Subcutaneous abdominal adipose tissue (tissue), 5 donors: ENCODE results near the gene FAM229B.
"Not testable (repeated sequence)": the region's sequence is repeated elsewhere in the genome, so short reads cannot be mapped to it uniquely, and the experiment has no call there.

Experiments
- H3K27ac ChIP-seq: one replicate; pipeline ENCODE4 v1.7.0; 2013; ENCODE audit warnings: low read depth, mild to moderate bottlenecking, inconsistent platforms, low read length, moderate library complexity
- H3K27me3 ChIP-seq, 5 donors: one replicate each; pipeline ENCODE4 v1.7.0; 2013; ENCODE audit warnings: low read length in 5 of 5, inconsistent platforms in 1 of 5; ENCODE audit not compliant: control insufficient read depth in 5 of 5, insufficient read depth in 4 of 5
- H3K36me3 ChIP-seq, 5 donors: one replicate each; pipeline ENCODE4 v1.7.0; 2013; ENCODE audit warnings: low read length in 5 of 5; ENCODE audit not compliant: control insufficient read depth in 5 of 5, insufficient read depth in 5 of 5
- H3K4me1 ChIP-seq, 5 donors: one replicate each; pipeline ENCODE4 v1.7.0; 2013; ENCODE audit warnings: low read length in 5 of 5, mild to moderate bottlenecking in 3 of 5, moderate library complexity in 1 of 5; ENCODE audit not compliant: control insufficient read depth in 5 of 5, insufficient read depth in 5 of 5
- H3K4me3 ChIP-seq, 5 donors: one replicate each; pipeline ENCODE4 v1.7.0; 2013; ENCODE audit warnings: low read length in 5 of 5, low read depth in 1 of 5
- H3K9ac ChIP-seq, 5 donors: one replicate each; pipeline ENCODE4 v1.7.0; 2013; ENCODE audit warnings: low read length in 5 of 5, mild to moderate bottlenecking in 4 of 5, moderate library complexity in 3 of 5
- H3K9me3 ChIP-seq, 5 donors: one replicate each; pipeline ENCODE4 v1.7.0; 2013; ENCODE audit warnings: low read length in 5 of 5; ENCODE audit not compliant: control insufficient read depth in 5 of 5
- donor health status: healthy.
- donor health status: healthy.
- donor health status: healthy.
- donor health status: healthy.
- donor health status: healthy.

FAM229B gene

DNA sequence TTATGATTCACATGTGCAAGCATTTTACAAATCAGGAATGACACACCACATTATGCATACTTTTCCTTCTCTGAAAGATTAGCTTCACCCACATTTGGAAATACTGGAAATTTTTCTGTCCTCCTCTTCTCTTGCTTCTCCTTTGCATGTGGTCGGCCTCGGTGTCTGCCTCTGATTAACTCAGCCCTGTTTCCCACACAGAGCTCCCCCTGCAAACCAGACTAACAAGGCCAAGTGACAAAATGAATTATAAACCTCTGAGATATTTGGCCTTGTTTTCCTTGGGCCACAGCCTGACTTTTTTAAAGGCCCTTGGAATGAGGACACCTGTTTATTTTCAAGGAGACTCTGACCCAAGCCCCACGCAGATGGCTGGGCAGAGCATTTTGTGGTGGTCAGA lies 42.5 kb upstream of the FAM229B start:
- H3K4me1 ChIP-seq: peaks cover 0 to 34% (median 15%) of the 10 kb centered on the region in 5 donors
- H3K9ac ChIP-seq: no peak overlapping the region
- no peak overlapping the region for H3K27ac ChIP-seq
- no peaks in the 10 kb centered on the region for H3K9me3 ChIP-seq
- H3K4me3 ChIP-seq: no peak overlapping the region
- no peaks in the 10 kb centered on the region for H3K27me3 ChIP-seq
- H3K36me3 ChIP-seq: no peaks in the 10 kb centered on the region

- peaks cover 0 to 17% (median 8%) of the 10 kb centered on the region in 5 donors for H3K4me1 ChIP-seq
- not testable (repeated sequence) for H3K9me3 ChIP-seq, H3K9ac ChIP-seq, H3K27ac ChIP-seq, H3K36me3 ChIP-seq, H3K27me3 ChIP-seq, H3K4me3 ChIP-seq
Measured at GRCh38 chr6:112047523-112047922, 39.9 kb upstream of the FAM229B start.

GRCh38 chr6:112049026-112049799 lies 38.2 kb upstream of the FAM229B start:
- Histone ChIP-seq H3K4me1 (peaks cover 0 to 8% (median 0%) of the 10 kb centered on the region in 5 donors), H3K27me3 (no peaks in the 10 kb centered on the region), H3K27ac (no peak overlapping the region), H3K9ac (no peak overlapping the region), H3K9me3 (peaks cover 0 to 4% (median 3%) of the 10 kb centered on the region in 5 donors), H3K4me3 (no peak overlapping the region), H3K36me3 (no peaks in the 10 kb centered on the region)

GRCh38 chr6:112049996-112050395 lies 37.4 kb upstream of the FAM229B start:
- H3K4me3 ChIP-seq: no peak overlapping the region
- H3K9ac ChIP-seq: no peak overlapping the region
- H3K9me3 ChIP-seq: peaks cover 0 to 4% (median 3%) of the 10 kb centered on the region in 5 donors
- H3K4me1 ChIP-seq: peaks cover 0 to 8% (median 0%) of the 10 kb centered on the region in 5 donors
- no peaks in the 10 kb centered on the region for H3K36me3 ChIP-seq
- H3K27me3 ChIP-seq: no peaks in the 10 kb centered on the region
- H3K27ac ChIP-seq: no peak overlapping the region

- H3K9me3 ChIP-seq: peaks cover 0 to 4% (median 3%) of the 10 kb centered on the region in 5 donors
- no peaks in the 10 kb centered on the region for H3K36me3 ChIP-seq
Measured at GRCh38 chr6:112050429-112050828, 37.0 kb upstream of the FAM229B start.

DNA sequence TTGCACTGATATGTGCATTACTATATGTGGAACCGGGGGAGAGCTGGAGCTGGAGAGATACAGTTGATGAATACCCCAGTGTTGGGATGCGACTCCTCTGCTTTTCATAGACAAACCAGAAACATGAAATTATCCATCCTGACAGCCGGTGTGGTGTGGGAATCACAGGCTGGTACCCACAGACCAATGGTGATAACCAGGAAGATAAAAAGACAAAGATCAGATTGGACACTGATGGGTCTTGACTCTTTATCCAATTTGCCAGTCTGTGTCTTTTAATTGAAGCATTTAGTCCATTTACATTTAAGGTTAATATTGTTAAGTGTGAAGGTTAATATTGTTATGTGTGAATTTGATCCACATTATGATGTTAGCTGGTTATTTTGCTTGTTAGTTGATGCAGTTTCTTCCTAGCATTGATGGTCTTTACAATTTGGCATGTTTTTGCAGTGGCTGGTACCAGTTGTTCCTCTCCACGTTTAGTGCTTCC lies 36.1 kb upstream of the FAM229B start:
- not testable (repeated sequence) for H3K36me3 ChIP-seq, H3K27me3 ChIP-seq, H3K4me3 ChIP-seq, H3K9me3 ChIP-seq, H3K4me1 ChIP-seq, H3K9ac ChIP-seq, H3K27ac ChIP-seq

More at GRCh38 chr6:112050429-112050828, 37.0 kb upstream of the FAM229B start:
- Histone ChIP-seq H3K4me3 (no peak overlapping the region), H3K4me1 (peaks cover 0 to 8% (median 0%) of the 10 kb centered on the region in 5 donors), H3K27ac (no peak overlapping the region), H3K9ac (no peak overlapping the region), H3K27me3 (no peaks in the 10 kb centered on the region)

DNA sequence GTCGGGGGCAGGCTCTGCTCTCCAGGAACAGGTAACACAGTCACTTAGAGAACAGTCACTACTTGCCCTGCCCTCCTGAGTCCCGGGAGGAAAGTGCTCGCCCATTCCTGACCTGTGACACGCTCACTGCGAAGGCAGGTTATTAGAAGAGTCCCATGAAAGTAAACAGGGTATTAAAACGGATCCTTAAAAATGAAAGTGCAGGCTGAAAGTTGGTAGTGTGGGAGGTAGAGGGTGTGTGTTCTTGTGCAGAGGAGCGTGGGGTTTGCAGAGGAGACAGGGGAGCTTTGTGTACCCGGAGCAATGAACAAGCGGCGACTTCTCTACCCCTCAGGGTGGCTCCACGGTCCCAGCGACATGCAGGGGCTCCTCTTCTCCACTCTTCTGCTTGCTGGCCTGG lies 33.4 kb upstream of the FAM229B start, which contains the start of gene CCN6:
Gene CCN6, plus strand, starts transcription at position 104 of the 400 bp plus-strand sequence. Its CDS starts 254 bp downstream, at position 358.
- Histone ChIP-seq H3K9me3 (peaks cover 0 to 4% (median 3%) of the 10 kb centered on the region in 5 donors), H3K27me3 (no peaks in the 10 kb centered on the region), H3K27ac (no peak within 1 kb of the TSS), H3K4me3 (no peak within 1 kb of the TSS), H3K4me1 (peaks cover 0 to 6% (median 0%) of the 10 kb centered on the region in 5 donors), H3K36me3 (no peaks in the 10 kb centered on the region), H3K9ac (no peak within 1 kb of the TSS)

GRCh38 chr6:112054555-112055190 lies 32.7 kb upstream of the FAM229B start:
- H3K4me3 ChIP-seq: no peak overlapping the region
- peaks cover 0 to 4% (median 3%) of the 10 kb centered on the region in 5 donors for H3K9me3 ChIP-seq
- no peak overlapping the region for H3K27ac ChIP-seq

DNA sequence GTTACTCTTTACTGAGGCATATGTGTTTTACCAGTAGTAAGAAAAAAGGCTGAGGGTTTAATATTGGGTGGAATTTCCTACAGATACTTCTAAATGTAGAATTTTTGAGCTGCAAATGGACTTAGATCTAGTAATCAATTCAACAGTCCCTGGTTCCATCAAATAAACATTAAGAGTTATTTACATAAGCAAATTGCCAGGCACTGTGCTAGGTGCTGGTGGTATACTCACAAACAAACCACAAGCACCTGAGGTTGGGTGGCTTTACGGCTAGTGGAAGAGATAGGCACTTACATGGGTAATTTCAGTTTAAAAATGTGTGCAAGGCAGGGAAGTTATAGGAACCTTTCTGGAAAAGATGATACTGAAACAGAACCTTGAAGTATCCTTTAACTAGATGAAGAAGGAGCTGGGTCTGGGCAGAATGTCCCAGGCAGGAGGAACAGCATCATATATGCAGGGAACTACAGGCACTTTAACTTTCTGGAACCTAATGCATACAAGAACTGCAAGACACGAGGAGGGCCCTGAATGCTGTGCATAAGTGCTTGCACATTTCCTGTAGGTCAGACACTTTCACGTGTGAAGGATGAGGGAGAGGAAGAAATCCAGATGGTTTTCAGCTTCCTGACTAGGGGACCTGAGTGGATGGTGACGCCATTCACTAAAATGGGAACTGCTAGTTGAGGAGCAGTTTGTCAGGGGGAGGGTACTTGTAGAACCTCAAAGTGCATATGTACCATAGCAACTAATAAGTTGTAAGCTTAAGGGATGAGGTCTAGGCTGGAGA lies 29.0 kb upstream of the FAM229B start:
- Histone ChIP-seq H3K27me3 (no peaks in the 10 kb centered on the region), H3K9ac (no peak overlapping the region), H3K36me3 (no peaks in the 10 kb centered on the region), H3K9me3 (no peaks in the 10 kb centered on the region), H3K4me3 (no peak overlapping the region), H3K4me1 (no peaks in the 10 kb centered on the region), H3K27ac (no peak overlapping the region)

More at GRCh38 chr6:112054555-112055190, 32.7 kb upstream of the FAM229B start:
- no peaks in the 10 kb centered on the region for H3K4me1 ChIP-seq
- H3K27me3 ChIP-seq: no peaks in the 10 kb centered on the region
- no peak overlapping the region for H3K9ac ChIP-seq
- H3K36me3 ChIP-seq: no peaks in the 10 kb centered on the region
